ENCODE measurements around the gene GABRG3.
"Not testable (repeated sequence)": the region's sequence is repeated elsewhere in the genome, so short reads cannot be mapped to it uniquely, and the experiment has no call there.

The GABRG3 gene

GRCh38 chr15:27175472-27176153 lies 204.6 kb downstream of the GABRG3 start:
- no peak for DNase-seq (ENCODE audit: low read depth in 2 of 2)

GRCh38 chr15:27176785-27177406 lies 205.9 kb downstream of the GABRG3 start:
- no peak for DNase-seq (ENCODE audit: low read depth in 2 of 2)

- DNase-seq (ENCODE audit: low read depth in 2 of 2), result no peak
Observed at GRCh38 chr15:27179789-27180188, 208.8 kb downstream of the GABRG3 start.

GRCh38 chr15:27182561-27183110 lies 211.7 kb downstream of the GABRG3 start:
- no peak for DNase-seq (ENCODE audit: low read depth in 2 of 2)

GRCh38 chr15:27183201-27183600 lies 212.2 kb downstream of the GABRG3 start:
- DNase-seq (ENCODE audit: low read depth in 2 of 2), result no peak

GRCh38 chr15:27191515-27191914 lies 220.5 kb downstream of the GABRG3 start:
- DNase-seq (ENCODE audit: low read depth in 2 of 2), result not testable (repeated sequence)

GRCh38 chr15:27196691-27197090 lies 225.7 kb downstream of the GABRG3 start:
- DNase-seq (ENCODE audit: low read depth in 2 of 2), result no peak

GRCh38 chr15:27201425-27201824 lies 230.4 kb downstream of the GABRG3 start:
- DNase-seq (ENCODE audit: low read depth in 2 of 2), result no peak

- no peak for DNase-seq (ENCODE audit: low read depth in 2 of 2)
Observed at GRCh38 chr15:27210176-27210575, 239.2 kb downstream of the GABRG3 start.

- DNase-seq (ENCODE audit: low read depth in 2 of 2), result no peak
Observed at GRCh38 chr15:27214032-27214431, 243.1 kb downstream of the GABRG3 start.

GRCh38 chr15:27214961-27215360 lies 244.0 kb downstream of the GABRG3 start:
- DNase-seq (ENCODE audit: low read depth in 2 of 2), result no peak

- DNase-seq (ENCODE audit: low read depth in 2 of 2), result no peak
Observed at GRCh38 chr15:27218426-27218825, 247.4 kb downstream of the GABRG3 start.

GRCh38 chr15:27219636-27220035 lies 248.7 kb downstream of the GABRG3 start:
- DNase-seq (ENCODE audit: low read depth in 2 of 2), result no peak

- no peak for DNase-seq (ENCODE audit: low read depth in 2 of 2)
Observed at GRCh38 chr15:27220199-27220598, 249.2 kb downstream of the GABRG3 start.

- DNase-seq (ENCODE audit: low read depth in 2 of 2), result no peak
Observed at GRCh38 chr15:27222479-27222878, 251.5 kb downstream of the GABRG3 start.

- no peak for DNase-seq (ENCODE audit: low read depth in 2 of 2)
Observed at GRCh38 chr15:27223179-27223578, 252.2 kb downstream of the GABRG3 start.

- no peak for DNase-seq (ENCODE audit: low read depth in 2 of 2)
Observed at GRCh38 chr15:27231811-27232210, 260.8 kb downstream of the GABRG3 start.

- no peak for DNase-seq (ENCODE audit: low read depth in 2 of 2)
Observed at GRCh38 chr15:27232876-27233275, 261.9 kb downstream of the GABRG3 start.

GRCh38 chr15:27234593-27234992 lies 263.6 kb downstream of the GABRG3 start:
- DNase-seq (ENCODE audit: low read depth in 2 of 2), result no peak

- no peak for DNase-seq (ENCODE audit: low read depth in 2 of 2)
Observed at GRCh38 chr15:27235161-27235560, 264.2 kb downstream of the GABRG3 start.

GRCh38 chr15:27235681-27236080 lies 264.7 kb downstream of the GABRG3 start:
- no peak for DNase-seq (ENCODE audit: low read depth in 2 of 2)

- no peak for DNase-seq (ENCODE audit: low read depth in 2 of 2)
Observed at GRCh38 chr15:27237319-27237939, 266.4 kb downstream of the GABRG3 start.

GRCh38 chr15:27238209-27238608 lies 267.2 kb downstream of the GABRG3 start:
- no peak for DNase-seq (ENCODE audit: low read depth in 2 of 2)
